Stomach smooth muscle (tissue), 2 donors: ENCODE measurements around the gene C2orf49.
A peak's percentile ranks its signal among the peaks of the same experiment; 100 is the strongest.

Source experiments
- H3K27ac ChIP-seq: one replicate; pipeline ENCODE4 v1.7.0; 2013; ENCODE audit warnings: mild to moderate bottlenecking, low read length, inconsistent platforms
- H3K27me3 ChIP-seq, 2 donors: one replicate each; pipeline ENCODE4 v1.7.0; 2013; ENCODE audit warnings: low read length in 2 of 2; ENCODE audit not compliant: insufficient read depth in 2 of 2, control insufficient read depth in 1 of 2
- H3K36me3 ChIP-seq, 2 donors: one replicate each; pipeline ENCODE4 v1.7.0; 2013; ENCODE audit warnings: low read length in 2 of 2; ENCODE audit not compliant: control insufficient read depth in 2 of 2, insufficient read depth in 2 of 2
- H3K4me1 ChIP-seq: one replicate; pipeline ENCODE4 v1.7.0; 2013; ENCODE audit warnings: low read length; ENCODE audit not compliant: control insufficient read depth, insufficient read depth
- H3K4me3 ChIP-seq, 2 donors: one replicate each; pipeline ENCODE4 v1.7.0; 2013; ENCODE audit warnings: low read length in 2 of 2
- H3K9ac ChIP-seq, 2 donors: one replicate each; pipeline ENCODE4 v1.7.0; 2013; ENCODE audit warnings: low read length in 2 of 2, mild to moderate bottlenecking in 1 of 2
- H3K9me3 ChIP-seq, 2 donors: one replicate each; pipeline ENCODE4 v1.7.0; 2013; ENCODE audit warnings: low read length in 2 of 2; ENCODE audit not compliant: control insufficient read depth in 2 of 2
- donor health status: healthy.
- donor health status: Pancreatic carcinoma.

The C2orf49 gene

GRCh38 chr2:105330681-105331375, 6.5 kb upstream of the C2orf49 start:
- H3K27ac ChIP-seq: peak overlapping the region; percentile 80
- no peaks in the 10 kb centered on the region for H3K27me3 ChIP-seq
- peaks cover 0 to 4% of the 10 kb centered on the region in 2 donors for H3K36me3 ChIP-seq
- H3K9me3 ChIP-seq: no peaks in the 10 kb centered on the region
- H3K4me1 ChIP-seq: peaks cover 28% of the 10 kb centered on the region
- peak overlapping the region in 1 of 2 donors; percentile 79 for H3K4me3 ChIP-seq
- H3K9ac ChIP-seq: peak overlapping the region in 1 of 2 donors; percentile 89

GRCh38 chr2:105334211-105334610, 3.1 kb upstream of the C2orf49 start:
- Histone ChIP-seq H3K9me3 (no peaks in the 10 kb centered on the region), H3K36me3 (peaks cover 0 to 4% of the 10 kb centered on the region in 2 donors), H3K4me3 (no peak overlapping the region), H3K9ac (no peak overlapping the region), H3K27me3 (no peaks in the 10 kb centered on the region), H3K27ac (no peak overlapping the region), H3K4me1 (peaks cover 22% of the 10 kb centered on the region)

GRCh38 chr2:105335469-105335868, 1.9 kb upstream of the C2orf49 start:
- H3K4me1 ChIP-seq: peaks cover 17% of the 10 kb centered on the region
- H3K27me3 ChIP-seq: no peaks in the 10 kb centered on the region
- H3K4me3 ChIP-seq: no peak overlapping the region
- no peak overlapping the region for H3K27ac ChIP-seq
- H3K9ac ChIP-seq: no peak overlapping the region
- no peaks in the 10 kb centered on the region for H3K9me3 ChIP-seq
- H3K36me3 ChIP-seq: peaks cover 4 to 8% of the 10 kb centered on the region in 2 donors

GRCh38 chr2:105336786-105337121, 586 bp upstream of the C2orf49 start:
- H3K9me3 ChIP-seq: no peaks in the 10 kb centered on the region
- H3K9ac ChIP-seq: peak overlapping the region; percentile 86 to 97
- peaks cover 13 to 14% of the 10 kb centered on the region in 2 donors for H3K36me3 ChIP-seq
- peak overlapping the region; percentile 93 for H3K27ac ChIP-seq
- peaks cover 17% of the 10 kb centered on the region for H3K4me1 ChIP-seq
- no peaks in the 10 kb centered on the region for H3K27me3 ChIP-seq
- H3K4me3 ChIP-seq: peak overlapping the region; percentile 80 to 90

- H3K27me3 ChIP-seq: no peaks in the 10 kb centered on the region
- H3K9me3 ChIP-seq: no peaks in the 10 kb centered on the region
- H3K27ac ChIP-seq: peak overlapping the region; percentile 70
- peaks cover 17 to 19% of the 10 kb centered on the region in 2 donors for H3K36me3 ChIP-seq
- peak overlapping the region; percentile 86 to 97 for H3K9ac ChIP-seq
- H3K4me1 ChIP-seq: peaks cover 17% of the 10 kb centered on the region
- peak overlapping the region; percentile 80 to 90 for H3K4me3 ChIP-seq
Observed at GRCh38 chr2:105338020-105338385, 663 bp downstream of the C2orf49 start.

- Histone ChIP-seq H3K36me3 (peaks cover 19 to 24% of the 10 kb centered on the region in 2 donors), H3K4me3 (no peak overlapping the region), H3K9me3 (no peaks in the 10 kb centered on the region), H3K9ac (no peak overlapping the region), H3K27me3 (no peaks in the 10 kb centered on the region), H3K27ac (no peak overlapping the region), H3K4me1 (peaks cover 17% of the 10 kb centered on the region)
Observed at GRCh38 chr2:105339414-105339813, 2.1 kb downstream of the C2orf49 start.

- Histone ChIP-seq H3K4me3 (no peak overlapping the region), H3K27me3 (no peaks in the 10 kb centered on the region), H3K27ac (no peak overlapping the region), H3K4me1 (no peaks in the 10 kb centered on the region), H3K9ac (no peak overlapping the region), H3K36me3 (peaks cover 39 to 45% of the 10 kb centered on the region in 2 donors), H3K9me3 (no peaks in the 10 kb centered on the region)
Observed at GRCh38 chr2:105344704-105345345, 7.5 kb downstream of the C2orf49 start.

- Histone ChIP-seq H3K4me1 (peaks cover 8% of the 10 kb centered on the region), H3K27me3 (no peaks in the 10 kb centered on the region), H3K27ac (no peak overlapping the region), H3K4me3 (no peak overlapping the region), H3K9me3 (no peaks in the 10 kb centered on the region), H3K36me3 (peaks cover 22 to 38% of the 10 kb centered on the region in 2 donors), H3K9ac (no peak overlapping the region)
Observed at GRCh38 chr2:105357122-105357521, 19.8 kb downstream of the C2orf49 start.

- peaks cover 36 to 53% of the 10 kb centered on the region in 2 donors for H3K36me3 ChIP-seq
Observed at GRCh38 chr2:105358593-105358992, 21.3 kb downstream of the C2orf49 start.

GRCh38 chr2:105361102-105361889, 24.0 kb downstream of the C2orf49 start:
- peaks cover 52 to 54% of the 10 kb centered on the region in 2 donors for H3K36me3 ChIP-seq
- no peaks in the 10 kb centered on the region for H3K9me3 ChIP-seq
- no peaks in the 10 kb centered on the region for H3K27me3 ChIP-seq
- peaks cover 8% of the 10 kb centered on the region for H3K4me1 ChIP-seq
- H3K4me3 ChIP-seq: no peak overlapping the region
- no peak overlapping the region for H3K27ac ChIP-seq
- H3K9ac ChIP-seq: no peak overlapping the region

More at GRCh38 chr2:105358593-105358992, 21.3 kb downstream of the C2orf49 start:
- Histone ChIP-seq H3K27ac (peak overlapping the region; percentile 20), H3K9ac (no peak overlapping the region), H3K4me1 (peaks cover 8% of the 10 kb centered on the region), H3K4me3 (no peak overlapping the region), H3K9me3 (no peaks in the 10 kb centered on the region), H3K27me3 (no peaks in the 10 kb centered on the region)
